ENCODE measurements around the gene BTBD9. TPM values are rescaled to one million over a fixed set of nuclear protein-coding genes. Genes with fewer than 3 reads are reported as not detected.
A peak's percentile ranks its signal among the peaks of the same experiment; 100 is the strongest.

BTBD9 gene
- total RNA-seq, 1 experiment from 2014 or later = 8.9 TPM

DNA sequence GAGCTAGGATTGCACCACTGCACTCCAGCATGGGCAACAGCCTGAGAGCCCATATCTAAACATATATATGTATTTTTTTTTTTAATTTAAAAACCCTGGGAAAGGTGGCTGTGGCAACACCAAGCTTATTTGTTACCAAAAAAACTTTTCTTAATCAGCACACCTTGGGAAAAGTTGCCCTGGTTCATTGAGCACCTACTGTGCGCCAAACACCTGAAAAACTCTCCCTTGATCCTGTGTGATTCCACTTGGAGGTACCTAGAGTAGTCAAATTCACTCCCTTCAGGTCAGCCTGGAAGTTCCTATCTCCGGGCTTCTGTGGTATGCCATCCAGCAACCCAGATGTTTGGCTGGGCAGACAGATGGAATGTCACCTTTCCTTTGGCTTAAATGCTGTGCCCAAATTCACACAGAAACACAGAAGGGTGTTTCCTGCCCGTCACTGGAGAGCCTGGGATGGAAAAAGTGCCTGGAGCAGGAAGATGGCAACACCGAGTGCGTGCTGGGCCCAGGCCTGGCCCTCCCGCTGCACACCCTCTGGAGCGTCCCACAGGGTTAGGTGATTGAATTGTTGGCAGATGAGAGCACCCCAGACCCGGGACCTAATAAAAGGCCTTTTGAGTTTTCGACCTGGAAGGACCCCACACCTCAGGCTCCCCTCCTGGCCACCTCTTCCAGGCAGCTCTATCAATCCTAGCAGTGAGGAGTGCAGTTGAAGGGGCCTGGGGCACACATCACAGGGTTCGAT is 482.7 kb downstream of the BTBD9 start:
- TF ChIP-seq, protein P1, sequence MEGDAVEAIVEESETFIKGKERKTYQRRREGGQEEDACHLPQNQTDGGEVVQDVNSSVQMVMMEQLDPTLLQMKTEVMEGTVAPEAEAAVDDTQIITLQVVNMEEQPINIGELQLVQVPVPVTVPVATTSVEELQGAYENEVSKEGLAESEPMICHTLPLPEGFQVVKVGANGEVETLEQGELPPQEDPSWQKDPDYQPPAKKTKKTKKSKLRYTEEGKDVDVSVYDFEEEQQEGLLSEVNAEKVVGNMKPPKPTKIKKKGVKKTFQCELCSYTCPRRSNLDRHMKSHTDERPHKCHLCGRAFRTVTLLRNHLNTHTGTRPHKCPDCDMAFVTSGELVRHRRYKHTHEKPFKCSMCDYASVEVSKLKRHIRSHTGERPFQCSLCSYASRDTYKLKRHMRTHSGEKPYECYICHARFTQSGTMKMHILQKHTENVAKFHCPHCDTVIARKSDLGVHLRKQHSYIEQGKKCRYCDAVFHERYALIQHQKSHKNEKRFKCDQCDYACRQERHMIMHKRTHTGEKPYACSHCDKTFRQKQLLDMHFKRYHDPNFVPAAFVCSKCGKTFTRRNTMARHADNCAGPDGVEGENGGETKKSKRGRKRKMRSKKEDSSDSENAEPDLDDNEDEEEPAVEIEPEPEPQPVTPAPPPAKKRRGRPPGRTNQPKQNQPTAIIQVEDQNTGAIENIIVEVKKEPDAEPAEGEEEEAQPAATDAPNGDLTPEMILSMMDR (conservative IDR thresholded peaks at IDR 0.05) = no peak
- no peak overlapping the region for H2BK12ac ChIP-seq (ENCODE audit: insufficient read length, low read depth, low read length)
- no peaks in the 10 kb centered on the region for H3K9me3 Mint-ChIP-seq
- no peaks in the 10 kb centered on the region for H4K20me1 ChIP-seq (ENCODE audit: control insufficient read depth, insufficient read depth, insufficient read length)
- no peaks in the 10 kb centered on the region for H3K23me2 ChIP-seq (ENCODE audit: insufficient read length, low read depth, low read length, poor library complexity, severe bottlenecking)
- no peak for DNase-seq
- no peak overlapping the region for H4K5ac ChIP-seq (ENCODE audit: insufficient read length, low read depth, low read length)
- H3K4me1 Mint-ChIP-seq = peaks cover 2 to 10% of the 10 kb centered on the region in 2 experiments; a peak in 3 of 4 replicates
- H3K18ac ChIP-seq (ENCODE audit: insufficient read length, low read depth, low read length) = no peak overlapping the region
- WGBS (ENCODE audit: extremely low coverage, insufficient read length, low lambda C conversion rate) = no CpG with 5 or more reads among the region's 10 CpGs
- no peaks in the 10 kb centered on the region; the same call in 1 of the 2 replicates for H3K27me3 Mint-ChIP-seq (ENCODE audit: low read depth)
- H3K4me1 ChIP-seq (ENCODE audit: insufficient read depth, low read length) = no peaks in the 10 kb centered on the region
- no peak overlapping the region for H2BK15ac ChIP-seq (ENCODE audit: low read depth, low read length)
- no peak overlapping the region for H3K4ac ChIP-seq (ENCODE audit: low read depth, low read length)
- H3K56ac ChIP-seq (ENCODE audit: insufficient read length, low read depth, low read length) = no peak overlapping the region
- no peak overlapping the region for H2AFZ ChIP-seq (ENCODE audit: low read length)
- no peak overlapping the region for H2BK5ac ChIP-seq (ENCODE audit: insufficient read length, low read length)
- H2BK20ac ChIP-seq (ENCODE audit: low read depth, low read length, poor library complexity, severe bottlenecking) = no peak overlapping the region
- H2AK5ac ChIP-seq (ENCODE audit: insufficient read length, low read length) = no peak overlapping the region
- no peak overlapping the region for H3K4me2 ChIP-seq (ENCODE audit: insufficient read depth, insufficient read length, low read length)
- no peaks in the 10 kb centered on the region for H3K79me2 ChIP-seq (ENCODE audit: insufficient read depth, low read length)
- no peak overlapping the region for H3K23ac ChIP-seq (ENCODE audit: insufficient read length, low read depth, low read length)
- H4K91ac ChIP-seq (ENCODE audit: insufficient read length, low read depth, low read length) = no peak overlapping the region
- no peaks in the 10 kb centered on the region for H3K27me3 ChIP-seq (ENCODE audit: insufficient read depth, low read length)
- no peak overlapping the region for H3K14ac ChIP-seq (ENCODE audit: insufficient read depth, low read length)
- H3K79me1 ChIP-seq (ENCODE audit: insufficient read depth, low read depth, low read length, poor library complexity, severe bottlenecking) = no peaks in the 10 kb centered on the region
- peaks cover 0 to 12% (median 11%) of the 10 kb centered on the region in 3 experiments; a peak in 4 of 7 replicates for H3K36me3 Mint-ChIP-seq (ENCODE audit: insufficient read depth in 1 of 3, low read depth in 3 of 3)
- no peak overlapping the region for H3K4me3 Mint-ChIP-seq
- H3T11ph ChIP-seq (ENCODE audit: low read length) = no peak overlapping the region
- H3K27ac Mint-ChIP-seq = peak overlapping the region in 1 of 3 experiments; percentile 39; a peak in 2 of 7 replicates
- H3K9me3 ChIP-seq (ENCODE audit: control insufficient read depth, low read depth, low read length) = no peaks in the 10 kb centered on the region
- no peak overlapping the region for H3K9ac ChIP-seq (ENCODE audit: extremely low read depth, insufficient read length, low read length)
- no peak overlapping the region for H3K27ac ChIP-seq (ENCODE audit: insufficient read length, low read depth, low read length)
- no peak overlapping the region for H2BK120ac ChIP-seq (ENCODE audit: low read depth, low read length, poor library complexity, severe bottlenecking)
- H4K8ac ChIP-seq (replicated peaks; ENCODE audit: insufficient read length, low read depth, low read length) = no peak overlapping the region

All from H9 (cell line).